HEK293T (cell line): ENCODE data around the gene RUNX3.

Experiments used
- CTCF ChIA-PET: fragments of 350-600 bp; formaldehyde crosslinking; extraction: SDS; loops from one replicate; lab custom pipeline; 2021; ENCODE audit warnings: antibody characterized with exemption, inconsistent platforms; lab: Yijun Ruan, JAX
- POLR2A ChIA-PET: fragments of 350-600 bp; formaldehyde crosslinking; extraction: SDS; loops from one replicate; lab custom pipeline; 2020; ENCODE audit warnings: antibody characterized with exemption, inconsistent platforms; lab: Yijun Ruan, JAX
- DNase-seq: peaks from one replicate; pipeline ENCODE4 v3.0.0; 2012; ENCODE audit warnings: mixed read lengths; ENCODE audit errors: extremely low spot score
- ARNT ChIP-seq: fragments of 450-650 bp; IDR thresholded peaks from 2 replicates; pipeline ENCODE4 v1.6.1; 2017; ENCODE audit warnings: mild to moderate bottlenecking
- BHLHE40 ChIP-seq: fragments of 450-650 bp; IDR thresholded peaks from 2 replicates; pipeline ENCODE4 v1.6.1; 2016; ENCODE audit warnings: mild to moderate bottlenecking, moderate library complexity, borderline replicate concordance
- CTBP1 ChIP-seq: fragments of 450-650 bp; IDR thresholded peaks from 2 replicates; pipeline ENCODE4 v1.6.1; 2016; ENCODE audit warnings: borderline replicate concordance
- ELF4 ChIP-seq: fragments of 450-650 bp; IDR thresholded peaks from 2 replicates; pipeline ENCODE4 v1.6.1; 2017; ENCODE audit warnings: antibody characterized with exemption
- FOXA1 ChIP-seq: fragments of 450-650 bp; IDR thresholded peaks from 2 replicates; pipeline ENCODE4 v1.6.1; 2016; ENCODE audit warnings: mild to moderate bottlenecking
- FOXK2 ChIP-seq: fragments of 450-650 bp; IDR thresholded peaks from 2 replicates; pipeline ENCODE4 v1.6.1; 2016; ENCODE audit warnings: mild to moderate bottlenecking
- FOXM1 ChIP-seq: fragments of 450-650 bp; IDR thresholded peaks from 2 replicates; pipeline ENCODE4 v1.6.1; 2017; ENCODE audit warnings: mild to moderate bottlenecking, borderline replicate concordance
- HDGF ChIP-seq: fragments of 450-650 bp; IDR thresholded peaks from 2 replicates; pipeline ENCODE4 v1.6.1; 2017; ENCODE audit warnings: antibody characterized with exemption, borderline replicate concordance
- L3MBTL2 ChIP-seq: fragments of 450-650 bp; conservative IDR thresholded peaks from 2 replicates; pipeline ENCODE4 v1.6.1; 2016; ENCODE audit warnings: mild to moderate bottlenecking
- LEF1 ChIP-seq: fragments of 450-650 bp; IDR thresholded peaks from 2 replicates; pipeline ENCODE4 v1.6.1; 2017; ENCODE audit warnings: mild to moderate bottlenecking, borderline replicate concordance
- NFRKB ChIP-seq: fragments of 450-650 bp; IDR thresholded peaks from 2 replicates; pipeline ENCODE4 v1.6.1; 2016; ENCODE audit warnings: mild to moderate bottlenecking, moderate library complexity
- PKNOX1 ChIP-seq: fragments of 450-650 bp; IDR thresholded peaks from 2 replicates; pipeline ENCODE4 v1.6.1; 2016
- SP1 ChIP-seq: fragments of 450-650 bp; IDR thresholded peaks from 2 replicates; pipeline ENCODE4 v1.6.1; 2017
- SUZ12 ChIP-seq: fragments of 450-650 bp; IDR thresholded peaks from 2 replicates; pipeline ENCODE4 v1.6.1; 2016; ENCODE audit warnings: mild to moderate bottlenecking
- TARDBP ChIP-seq: fragments of 450-650 bp; IDR thresholded peaks from 2 replicates; pipeline ENCODE4 v1.6.1; 2016
- ZNF384 ChIP-seq: fragments of 450-650 bp; IDR thresholded peaks from 2 replicates; pipeline ENCODE4 v1.6.1; 2016

Gene RUNX3

GRCh38 chr1:24967962-24968361 is 37.9 kb upstream of the RUNX3 start:
- CTCF ChIA-PET = interaction anchor here (0.6 to 0.7 kb wide), 2 partner anchors 55 to 236 kb away, joined by 4 read pairs; no protein-coding TSS in a partner anchor
- no peak for TF ChIP-seq ZNF384
- no peak for TF ChIP-seq FOXK2
- TF ChIP-seq SUZ12 = no peak
- TF ChIP-seq FOXM1 = no peak
- TF ChIP-seq CTBP1 = no peak
- no peak for TF ChIP-seq NFRKB
- TF ChIP-seq PKNOX1 = no peak
- TF ChIP-seq ARNT = no peak
- no peak for TF ChIP-seq LEF1
- TF ChIP-seq L3MBTL2 = no peak
- TF ChIP-seq FOXA1 = no peak
- TF ChIP-seq BHLHE40 = no peak
- TF ChIP-seq TARDBP = no peak
- no peak for TF ChIP-seq ELF4
- no peak for TF ChIP-seq SP1
- TF ChIP-seq HDGF = no peak
- POLR2A ChIA-PET = no interaction called here
- no peak for DNase-seq

GRCh38 chr1:24967555-24967954 is 37.5 kb upstream of the RUNX3 start:
- ChIA-PET CTCF (interaction anchor here (0.6 to 0.7 kb wide), 2 partner anchors 55 to 236 kb away, joined by 4 read pairs; no protein-coding TSS in a partner anchor), POLR2A (no interaction called here)
- DNase-seq = no peak
- no peak for TF ChIP-seq BHLHE40

- ChIA-PET POLR2A (no interaction called here), CTCF (no interaction called here)
- no peak for DNase-seq
- TF ChIP-seq ARNT (no peak), FOXA1 (no peak), ELF4 (no peak), LEF1 (no peak), PKNOX1 (no peak), SUZ12 (no peak), CTBP1 (no peak), HDGF (no peak), FOXK2 (no peak), NFRKB (no peak)
Measured at GRCh38 chr1:24966724-24967346, 36.8 kb upstream of the RUNX3 start.

DNA sequence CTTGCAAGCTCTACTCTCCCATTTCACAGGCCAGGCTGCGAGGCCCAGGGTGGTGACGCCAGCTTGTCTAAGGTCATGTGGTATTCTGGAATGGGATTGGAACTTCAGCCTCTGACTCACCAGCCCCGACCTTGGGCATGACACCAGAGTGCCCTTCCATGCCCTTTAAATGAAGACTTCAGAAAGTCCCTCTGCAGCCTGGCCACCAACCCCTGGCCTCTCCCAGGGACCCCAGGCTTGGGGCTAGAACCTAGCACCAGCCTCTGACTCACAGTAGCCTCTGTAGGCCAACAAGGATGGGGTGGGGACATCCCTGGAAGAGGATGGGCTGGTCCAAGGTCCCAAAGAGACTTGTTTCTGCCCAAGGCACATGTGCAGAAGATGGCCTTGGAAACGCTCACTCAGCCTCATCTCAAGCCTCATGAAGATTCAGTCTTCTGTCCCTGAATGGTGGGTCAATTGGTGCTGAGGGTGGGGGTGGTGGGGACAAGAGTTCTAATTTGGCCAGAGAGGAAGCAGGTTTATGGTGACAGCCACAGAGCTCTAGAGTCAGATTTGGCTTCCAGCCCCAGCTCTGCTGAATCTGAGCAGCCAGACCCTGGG is 36.1 kb upstream of the RUNX3 start:
- CTCF ChIA-PET = no interaction called here
- TF ChIP-seq L3MBTL2 (no peak), BHLHE40 (no peak), ZNF384 (no peak), TARDBP (no peak), CTBP1 (no peak), FOXM1 (no peak), NFRKB (no peak), SUZ12 (no peak), ARNT (no peak), LEF1 (no peak), ELF4 (no peak), FOXA1 (no peak), PKNOX1 (no peak)
- POLR2A ChIA-PET = no interaction called here
- DNase-seq = no peak

GRCh38 chr1:24965571-24965930 is 35.5 kb upstream of the RUNX3 start:
- ChIA-PET CTCF (no interaction called here), POLR2A (no interaction called here)
- DNase-seq = no peak
- no peak for TF ChIP-seq TARDBP
- no peak for TF ChIP-seq L3MBTL2
- no peak for TF ChIP-seq SP1
- no peak for TF ChIP-seq FOXK2
- no peak for TF ChIP-seq HDGF
- TF ChIP-seq CTBP1 = no peak
- no peak for TF ChIP-seq ZNF384
- TF ChIP-seq FOXM1 = no peak
- TF ChIP-seq ELF4 = no peak
- TF ChIP-seq ARNT = no peak
- TF ChIP-seq NFRKB = no peak
- TF ChIP-seq BHLHE40 = no peak
- TF ChIP-seq LEF1 = no peak
- no peak for TF ChIP-seq FOXA1

DNA sequence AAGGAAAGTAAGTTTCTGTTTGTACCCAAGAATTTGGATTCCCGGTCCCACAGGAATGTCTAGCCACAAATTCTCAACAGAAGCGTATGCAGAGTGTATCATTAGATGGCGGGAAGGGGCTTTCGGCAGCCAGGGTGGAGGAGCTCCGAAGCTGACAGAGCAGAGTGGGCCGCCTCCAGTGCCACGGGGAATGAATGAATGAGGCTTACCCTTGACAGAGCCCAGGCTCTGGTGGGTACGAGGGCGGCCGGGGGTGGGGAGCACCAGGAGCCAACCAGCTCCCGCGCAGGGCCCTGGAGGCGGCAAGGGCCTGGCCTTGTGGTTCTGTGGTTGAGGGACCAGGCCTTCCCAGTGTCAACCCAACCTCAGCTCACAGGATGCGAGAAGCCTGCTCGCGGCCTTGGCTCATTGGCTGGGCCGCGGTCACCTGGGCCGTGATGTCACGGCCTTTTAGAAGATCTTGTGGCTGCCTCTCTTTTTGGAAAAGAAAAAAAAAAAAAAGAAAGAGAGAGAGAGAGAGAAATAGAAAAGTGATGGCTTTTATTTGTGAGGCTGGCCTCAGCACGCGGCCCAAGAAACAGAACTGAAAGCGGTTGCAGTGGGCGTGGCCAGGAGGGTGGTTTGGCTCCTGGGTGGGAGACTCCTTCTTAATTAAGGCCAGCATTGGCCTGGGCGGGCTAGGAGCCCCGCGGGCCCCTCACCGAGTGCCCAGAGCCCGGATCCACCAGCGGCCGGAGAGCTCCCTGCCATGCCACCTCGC is 34.9 kb upstream of the RUNX3 start:
- TF ChIP-seq SP1 (no peak), L3MBTL2 (no peak), LEF1 (no peak), FOXM1 (no peak), NFRKB (no peak), ELF4 (no peak)
- DNase-seq = no peak
- ChIA-PET POLR2A (no interaction called here), CTCF (no interaction called here)
